Measurements from ENCODE around the gene FRMD4B.

GRCh38 chr3:69371816-69372215, 14.1 kb downstream of the FRMD4B start:
- TF ChIP-seq CTCF (IDR thresholded peaks at IDR 0.05) (no peak), POLR2A (IDR thresholded peaks at IDR 0.05) (no peak)
